ENCODE results near the gene SRRM5. TPM values are rescaled to one million over a fixed set of nuclear protein-coding genes. Genes with fewer than 3 reads are reported as not detected.
A peak's percentile ranks its signal among the peaks of the same experiment; 100 is the strongest.

The SRRM5 gene
- total RNA-seq, 1 experiment from 2014 or later = 0.70 TPM

DNA sequence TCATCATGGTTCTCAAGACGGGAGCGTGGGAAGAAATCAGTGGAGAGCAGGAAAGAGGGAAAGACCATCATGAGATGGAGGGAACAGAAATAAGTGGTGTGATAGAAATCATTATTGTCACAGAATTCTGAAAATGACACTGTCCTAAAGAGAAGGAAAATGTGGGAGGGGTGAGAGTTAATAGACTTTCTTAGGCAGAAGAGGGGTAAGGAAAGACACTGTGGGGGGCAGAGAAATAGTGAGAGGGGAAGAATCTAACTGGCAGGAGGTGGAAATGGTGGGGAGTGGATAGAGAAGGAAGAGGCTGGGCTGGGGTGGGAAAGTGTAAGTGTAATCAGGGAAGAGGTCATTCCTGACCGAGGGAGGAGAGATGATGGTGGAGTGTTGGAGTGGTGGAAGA lies 33.1 kb upstream of the SRRM5 start:
- peak overlapping the region; percentile 86 to 92 for H3K4me3 Mint-ChIP-seq
- Histone ChIP-seq H3K4ac (ENCODE audit: low read depth, low read length) (no peak overlapping the region), H3K79me1 (ENCODE audit: insufficient read depth, low read depth, low read length, poor library complexity, severe bottlenecking) (no peaks in the 10 kb centered on the region), H3K23ac (ENCODE audit: insufficient read length, low read depth, low read length) (no peak overlapping the region), H3K4me1 (ENCODE audit: insufficient read depth, low read length) (peaks cover 4% of the 10 kb centered on the region; the same call in 1 of the 2 replicates), H2BK15ac (ENCODE audit: low read depth, low read length) (no peak overlapping the region), H3K79me2 (ENCODE audit: insufficient read depth, low read length) (no peaks in the 10 kb centered on the region), H3K14ac (ENCODE audit: insufficient read depth, low read length) (no peak overlapping the region), H3K9me3 (ENCODE audit: control insufficient read depth, low read depth, low read length) (no peaks in the 10 kb centered on the region), H2BK5ac (ENCODE audit: insufficient read length, low read length) (no peak overlapping the region), H4K91ac (ENCODE audit: insufficient read length, low read depth, low read length) (no peak overlapping the region), H4K8ac (replicated peaks; ENCODE audit: insufficient read length, low read depth, low read length) (no peak overlapping the region), H3T11ph (ENCODE audit: low read length) (no peak overlapping the region), H3K27ac (ENCODE audit: insufficient read length, low read depth, low read length) (no peak overlapping the region), H2BK120ac (ENCODE audit: low read depth, low read length, poor library complexity, severe bottlenecking) (no peak overlapping the region), H3K18ac (ENCODE audit: insufficient read length, low read depth, low read length) (no peak overlapping the region), H3K27me3 (ENCODE audit: insufficient read depth, low read length) (no peaks in the 10 kb centered on the region), H2AFZ (ENCODE audit: low read length) (no peak overlapping the region), H3K9ac (ENCODE audit: extremely low read depth, insufficient read length, low read length) (no peak overlapping the region), H4K5ac (ENCODE audit: insufficient read length, low read depth, low read length) (no peak overlapping the region), H2BK12ac (ENCODE audit: insufficient read length, low read depth, low read length) (no peak overlapping the region), H3K23me2 (ENCODE audit: insufficient read length, low read depth, low read length, poor library complexity, severe bottlenecking) (peaks cover 12% of the 10 kb centered on the region), H4K20me1 (ENCODE audit: control insufficient read depth, insufficient read depth, insufficient read length) (no peaks in the 10 kb centered on the region), H2BK20ac (ENCODE audit: low read depth, low read length, poor library complexity, severe bottlenecking) (no peak overlapping the region), H2AK5ac (ENCODE audit: insufficient read length, low read length) (no peak overlapping the region), H3K56ac (ENCODE audit: insufficient read length, low read depth, low read length) (no peak overlapping the region), H3K4me2 (ENCODE audit: insufficient read depth, insufficient read length, low read length) (no peak overlapping the region)
- peaks cover 37 to 51% of the 10 kb centered on the region in 2 experiments for H3K4me1 Mint-ChIP-seq
- no peaks in the 10 kb centered on the region for H3K9me3 Mint-ChIP-seq
- H3K36me3 Mint-ChIP-seq (ENCODE audit: insufficient read depth in 1 of 3, low read depth in 3 of 3) = peaks cover 2 to 8% (median 3%) of the 10 kb centered on the region in 3 experiments; a peak in 3 of 7 replicates
- WGBS (ENCODE audit: extremely low coverage, insufficient read length, low lambda C conversion rate) = no CpG with 5 or more reads among the region's 3 CpGs
- no peak for DNase-seq
- H3K27me3 Mint-ChIP-seq (ENCODE audit: low read depth) = no peaks in the 10 kb centered on the region
- H3K27ac Mint-ChIP-seq = peak overlapping the region in 1 of 3 experiments; percentile 13; a peak in 1 of 7 replicates
- TF ChIP-seq, protein P1, sequence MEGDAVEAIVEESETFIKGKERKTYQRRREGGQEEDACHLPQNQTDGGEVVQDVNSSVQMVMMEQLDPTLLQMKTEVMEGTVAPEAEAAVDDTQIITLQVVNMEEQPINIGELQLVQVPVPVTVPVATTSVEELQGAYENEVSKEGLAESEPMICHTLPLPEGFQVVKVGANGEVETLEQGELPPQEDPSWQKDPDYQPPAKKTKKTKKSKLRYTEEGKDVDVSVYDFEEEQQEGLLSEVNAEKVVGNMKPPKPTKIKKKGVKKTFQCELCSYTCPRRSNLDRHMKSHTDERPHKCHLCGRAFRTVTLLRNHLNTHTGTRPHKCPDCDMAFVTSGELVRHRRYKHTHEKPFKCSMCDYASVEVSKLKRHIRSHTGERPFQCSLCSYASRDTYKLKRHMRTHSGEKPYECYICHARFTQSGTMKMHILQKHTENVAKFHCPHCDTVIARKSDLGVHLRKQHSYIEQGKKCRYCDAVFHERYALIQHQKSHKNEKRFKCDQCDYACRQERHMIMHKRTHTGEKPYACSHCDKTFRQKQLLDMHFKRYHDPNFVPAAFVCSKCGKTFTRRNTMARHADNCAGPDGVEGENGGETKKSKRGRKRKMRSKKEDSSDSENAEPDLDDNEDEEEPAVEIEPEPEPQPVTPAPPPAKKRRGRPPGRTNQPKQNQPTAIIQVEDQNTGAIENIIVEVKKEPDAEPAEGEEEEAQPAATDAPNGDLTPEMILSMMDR (conservative IDR thresholded peaks at IDR 0.05) = no peak
